K562 (cell line): Measurements from ENCODE around the gene SLC16A1. TPM values are rescaled to one million over a fixed set of nuclear protein-coding genes. Genes with fewer than 3 reads are reported as not detected.
A peak's percentile ranks its signal among the peaks of the same experiment; 100 is the strongest.

Experiments used
- BDP1 ChIP-seq: IDR thresholded peaks from 3 replicates; pipeline ENCODE4 v1.6.1; 2011; ENCODE audit not compliant: insufficient read length, insufficient read depth
- CTBP1 ChIP-seq: fragments of 450-650 bp; IDR thresholded peaks from 2 replicates; pipeline ENCODE4 v1.6.1; 2016; ENCODE audit warnings: borderline replicate concordance
- FOXK2 ChIP-seq, 2 experiments: fragments of 450-650 bp; IDR thresholded peaks in 1 of 2; conservative IDR thresholded peaks in 1 of 2; 2 replicates each; pipeline ENCODE4 v1.6.1; 2016; ENCODE audit warnings: low read depth in 2 of 2, mild to moderate bottlenecking in 1 of 2
- MECOM ChIP-seq: fragments of 250-450 bp; sonication (Bioruptor Pico); IDR thresholded peaks from 2 replicates; pipeline ENCODE4 v1.8.0; 2022; ENCODE audit warnings: inconsistent platforms
- NCOA6 ChIP-seq: fragments of 450-650 bp; IDR thresholded peaks from 2 replicates; pipeline ENCODE4 v1.6.1; 2017; ENCODE audit warnings: mild to moderate bottlenecking
- NR2C2 ChIP-seq, 2 experiments: fragments of 200-800 bp in 1 of 2; sonication (Bioruptor generic) in 1 of 2; sonication (generic) in 1 of 2; formaldehyde crosslinking in 1 of 2; IDR thresholded peaks; 2 replicates each; pipeline versions ENCODE4 v1.6.1 to v1.8.0; 2016 to 2022; ENCODE audit warnings: mild to moderate bottlenecking in 1 of 2, missing compliant biosample characterization in 1 of 2, missing genetic modification characterization in 1 of 2, missing genetic modification reagents in 1 of 2
- PHF20 ChIP-seq: fragments of 450-650 bp; IDR thresholded peaks from 2 replicates; pipeline ENCODE4 v1.6.1; 2018; ENCODE audit not compliant: partially characterized antibody
- STAG1 ChIP-seq: sonication (generic); formaldehyde crosslinking; IDR thresholded peaks from 2 replicates; pipeline ENCODE4 v1.5.0; 2020; ENCODE audit warnings: missing genetic modification reagents, borderline replicate concordance
- TAF1 ChIP-seq: IDR thresholded peaks from 2 replicates; pipeline ENCODE4 v1.6.1; 2011; ENCODE audit warnings: mild to moderate bottlenecking, low read length, moderate library complexity; ENCODE audit not compliant: insufficient read depth, control insufficient read depth, severe bottlenecking; ENCODE audit errors: extremely low read depth
- TEAD4 ChIP-seq, 2 experiments: sonication (generic) in 1 of 2; formaldehyde crosslinking in 1 of 2; IDR thresholded peaks; 2 replicates each; pipeline versions ENCODE4 v1.6.1 to v1.8.0; 2012 to 2022; ENCODE audit warnings: borderline replicate concordance in 1 of 2, inconsistent platforms in 1 of 2, low read length in 1 of 2, mild to moderate bottlenecking in 1 of 2, missing genetic modification reagents in 1 of 2
- THRB ChIP-seq: fragments of 450-650 bp; formaldehyde crosslinking; conservative IDR thresholded peaks from 2 replicates; pipeline ENCODE4 v1.4.0; 2022; ENCODE audit warnings: mild to moderate bottlenecking, missing genetic modification characterization
- ZFP36 ChIP-seq: fragments of 150-350 bp; IDR thresholded peaks from 2 replicates; pipeline ENCODE4 v1.6.1; 2018; ENCODE audit warnings: low read length, low read depth; ENCODE audit not compliant: partially characterized antibody
- ZNF232 ChIP-seq: sonication (generic); formaldehyde crosslinking; IDR thresholded peaks from 2 replicates; pipeline ENCODE4 v1.8.0; 2022; ENCODE audit warnings: mild to moderate bottlenecking, missing genetic modification reagents
- ZNF277 ChIP-seq: fragments of 250-450 bp; sonication (Bioruptor Pico); IDR thresholded peaks from 2 replicates; pipeline ENCODE4 v1.8.0; 2022; ENCODE audit warnings: inconsistent platforms, mild to moderate bottlenecking, moderate library complexity, borderline replicate concordance
- ZNF695 ChIP-seq: fragments of 450-650 bp; formaldehyde crosslinking; IDR thresholded peaks from 2 replicates; pipeline ENCODE4 v1.4.0; 2020; ENCODE audit warnings: mild to moderate bottlenecking, moderate library complexity
- polyA plus RNA-seq, 8 experiments: library from polyadenylated mRNA; depleted of rRNA in 4 of 8; stranded (reverse) in 5 of 8; unstranded in 3 of 8; fragments of >200 nt; fragmentation: Nextera tagmentation in 2 of 8; fragmentation: Illumina TruSeq in 1 of 8; extraction: Ambion mirVana in 2 of 8; extraction: Trizol in 1 of 8; gene quantifications; 2 replicates each; pipeline versions ENCODE4 v1.2.1 to v1.2.3, GENCODE V29; 2011 to 2014; ENCODE audit warnings: inconsistent platforms in 1 of 8, missing spikeins in 1 of 8
- total RNA-seq, 7 experiments: library from RNA; depleted of rRNA in 6 of 7; stranded (reverse); fragments of >200 nt in 6 of 7; fragmentation: Illumina TruSeq in 2 of 7; extraction: Trizol in 2 of 7; gene quantifications; 2 replicates each; pipeline versions ENCODE4 v1.2.1 to v1.2.3, GENCODE V29; 2011 to 2021; ENCODE audit warnings: low replicate concordance in 1 of 7
- TF ChIP-seq, protein P1 (sequence below): sonication (generic); formaldehyde crosslinking; IDR thresholded peaks from 2 replicates; pipeline ENCODE4 v1.8.0; 2022; ENCODE audit warnings: mild to moderate bottlenecking, missing genetic modification reagents, borderline replicate concordance
- TF ChIP-seq, protein P2 (sequence below): fragments of 450-650 bp; IDR thresholded peaks from 2 replicates; pipeline ENCODE4 v1.6.1; 2017; ENCODE audit warnings: antibody characterized with exemption, mild to moderate bottlenecking

The SLC16A1 gene
- total and polyA plus RNA-seq, 9 of the 15 experiments (the other 6 are each of a cell fraction or from before 2014, with no cell fraction given), result 73.1 to 244 (median 117) TPM

GRCh38 chr1:112904071-112904830, 51.7 kb downstream of the SLC16A1 start (continued):
- TF ChIP-seq ZNF277 (CRISPR knock-in tag) (no peak), MECOM (no peak), PHF20 (no peak), BDP1 (no peak), NR2C2 (CRISPR knock-in tag; IDR thresholded peaks at IDR 0.05) (no peak), NR2C2 (tag; IDR thresholded peaks at IDR 0.05) (peak; percentile 66; the same call in 1 of the 2 replicates), NCOA6 (no peak), ZNF232 (CRISPR knock-in tag) (no peak), STAG1 (CRISPR knock-in tag) (no peak), TEAD4 (IDR thresholded peaks at IDR 0.05; ENCODE audit: low read length) (peak; percentile 78), TEAD4 (CRISPR knock-in tag; IDR thresholded peaks at IDR 0.05; ENCODE audit: borderline replicate concordance) (no peak), ZNF695 (no peak), TAF1 (no peak), THRB (CRISPR knock-in tag) (no peak), CTBP1 (peak; percentile 72), FOXK2 (conservative IDR thresholded peaks at IDR 0.05 in 1 of 2, IDR thresholded peaks at IDR 0.05 in 1 of 2; ENCODE audit: low read depth in 2 of 2) (no peak), ZFP36 (no peak)
- TF ChIP-seq, protein P1, sequence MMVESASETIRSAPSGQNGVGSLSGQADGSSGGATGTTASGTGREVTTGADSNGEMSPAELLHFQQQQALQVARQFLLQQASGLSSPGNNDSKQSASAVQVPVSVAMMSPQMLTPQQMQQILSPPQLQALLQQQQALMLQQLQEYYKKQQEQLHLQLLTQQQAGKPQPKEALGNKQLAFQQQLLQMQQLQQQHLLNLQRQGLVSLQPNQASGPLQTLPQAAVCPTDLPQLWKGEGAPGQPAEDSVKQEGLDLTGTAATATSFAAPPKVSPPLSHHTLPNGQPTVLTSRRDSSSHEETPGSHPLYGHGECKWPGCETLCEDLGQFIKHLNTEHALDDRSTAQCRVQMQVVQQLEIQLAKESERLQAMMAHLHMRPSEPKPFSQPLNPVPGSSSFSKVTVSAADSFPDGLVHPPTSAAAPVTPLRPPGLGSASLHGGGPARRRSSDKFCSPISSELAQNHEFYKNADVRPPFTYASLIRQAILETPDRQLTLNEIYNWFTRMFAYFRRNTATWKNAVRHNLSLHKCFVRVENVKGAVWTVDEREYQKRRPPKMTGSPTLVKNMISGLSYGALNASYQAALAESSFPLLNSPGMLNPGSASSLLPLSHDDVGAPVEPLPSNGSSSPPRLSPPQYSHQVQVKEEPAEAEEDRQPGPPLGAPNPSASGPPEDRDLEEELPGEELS, result no peak
- TF ChIP-seq, protein P2, sequence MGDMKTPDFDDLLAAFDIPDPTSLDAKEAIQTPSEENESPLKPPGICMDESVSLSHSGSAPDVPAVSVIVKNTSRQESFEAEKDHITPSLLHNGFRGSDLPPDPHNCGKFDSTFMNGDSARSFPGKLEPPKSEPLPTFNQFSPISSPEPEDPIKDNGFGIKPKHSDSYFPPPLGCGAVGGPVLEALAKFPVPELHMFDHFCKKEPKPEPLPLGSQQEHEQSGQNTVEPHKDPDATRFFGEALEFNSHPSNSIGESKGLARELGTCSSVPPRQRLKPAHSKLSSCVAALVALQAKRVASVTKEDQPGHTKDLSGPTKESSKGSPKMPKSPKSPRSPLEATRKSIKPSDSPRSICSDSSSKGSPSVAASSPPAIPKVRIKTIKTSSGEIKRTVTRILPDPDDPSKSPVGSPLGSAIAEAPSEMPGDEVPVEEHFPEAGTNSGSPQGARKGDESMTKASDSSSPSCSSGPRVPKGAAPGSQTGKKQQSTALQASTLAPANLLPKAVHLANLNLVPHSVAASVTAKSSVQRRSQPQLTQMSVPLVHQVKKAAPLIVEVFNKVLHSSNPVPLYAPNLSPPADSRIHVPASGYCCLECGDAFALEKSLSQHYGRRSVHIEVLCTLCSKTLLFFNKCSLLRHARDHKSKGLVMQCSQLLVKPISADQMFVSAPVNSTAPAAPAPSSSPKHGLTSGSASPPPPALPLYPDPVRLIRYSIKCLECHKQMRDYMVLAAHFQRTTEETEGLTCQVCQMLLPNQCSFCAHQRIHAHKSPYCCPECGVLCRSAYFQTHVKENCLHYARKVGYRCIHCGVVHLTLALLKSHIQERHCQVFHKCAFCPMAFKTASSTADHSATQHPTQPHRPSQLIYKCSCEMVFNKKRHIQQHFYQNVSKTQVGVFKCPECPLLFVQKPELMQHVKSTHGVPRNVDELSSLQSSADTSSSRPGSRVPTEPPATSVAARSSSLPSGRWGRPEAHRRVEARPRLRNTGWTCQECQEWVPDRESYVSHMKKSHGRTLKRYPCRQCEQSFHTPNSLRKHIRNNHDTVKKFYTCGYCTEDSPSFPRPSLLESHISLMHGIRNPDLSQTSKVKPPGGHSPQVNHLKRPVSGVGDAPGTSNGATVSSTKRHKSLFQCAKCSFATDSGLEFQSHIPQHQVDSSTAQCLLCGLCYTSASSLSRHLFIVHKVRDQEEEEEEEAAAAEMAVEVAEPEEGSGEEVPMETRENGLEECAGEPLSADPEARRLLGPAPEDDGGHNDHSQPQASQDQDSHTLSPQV, result peak; percentile 94
